ENCODE measurements around the gene CSN1S1.
"Not testable (repeated sequence)": the region's sequence is repeated elsewhere in the genome, so short reads cannot be mapped to it uniquely, and the experiment has no call there.

The CSN1S1 gene

DNA sequence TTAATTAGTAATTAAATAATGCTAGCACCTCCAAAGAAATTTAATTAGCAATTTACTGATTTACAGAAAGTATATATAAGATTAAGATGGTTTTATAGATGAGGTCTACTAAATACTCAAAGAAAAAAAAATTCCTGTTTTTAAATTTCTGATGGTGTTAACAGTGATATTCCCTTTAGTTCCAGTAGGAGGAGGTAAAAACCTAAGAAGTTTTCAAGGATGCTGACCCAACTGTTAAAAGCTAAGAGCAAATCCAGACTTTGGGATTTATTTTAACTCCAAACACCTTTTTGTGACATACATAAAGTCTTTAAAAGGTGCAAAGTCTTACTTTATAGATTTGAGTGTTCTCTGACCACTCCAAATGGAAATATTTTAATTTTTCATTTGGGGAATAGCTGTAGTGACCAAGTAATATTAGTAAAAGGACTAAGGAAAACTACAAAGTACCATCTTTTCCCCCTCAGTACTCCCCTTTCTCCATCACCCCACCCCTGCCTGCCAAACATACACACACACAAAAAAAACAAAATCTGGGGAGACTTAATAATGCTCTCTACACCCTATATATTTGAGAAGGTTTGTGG, 34.2 kb upstream of the CSN1S1 start:
- H3K4me1 Mint-ChIP-seq: no peaks in the 10 kb centered on the region
- H3K9me3 Mint-ChIP-seq: no peaks in the 10 kb centered on the region
- no peaks in the 10 kb centered on the region for H3K27me3 Mint-ChIP-seq (ENCODE audit: low read depth)
- no peaks in the 10 kb centered on the region for H3K36me3 Mint-ChIP-seq (ENCODE audit: low read depth)
- no peak overlapping the region for H3K4me3 Mint-ChIP-seq
- H3K27ac Mint-ChIP-seq: peak overlapping the region; percentile 29 to 82 (median 53)
- TF ChIP-seq, protein P1, sequence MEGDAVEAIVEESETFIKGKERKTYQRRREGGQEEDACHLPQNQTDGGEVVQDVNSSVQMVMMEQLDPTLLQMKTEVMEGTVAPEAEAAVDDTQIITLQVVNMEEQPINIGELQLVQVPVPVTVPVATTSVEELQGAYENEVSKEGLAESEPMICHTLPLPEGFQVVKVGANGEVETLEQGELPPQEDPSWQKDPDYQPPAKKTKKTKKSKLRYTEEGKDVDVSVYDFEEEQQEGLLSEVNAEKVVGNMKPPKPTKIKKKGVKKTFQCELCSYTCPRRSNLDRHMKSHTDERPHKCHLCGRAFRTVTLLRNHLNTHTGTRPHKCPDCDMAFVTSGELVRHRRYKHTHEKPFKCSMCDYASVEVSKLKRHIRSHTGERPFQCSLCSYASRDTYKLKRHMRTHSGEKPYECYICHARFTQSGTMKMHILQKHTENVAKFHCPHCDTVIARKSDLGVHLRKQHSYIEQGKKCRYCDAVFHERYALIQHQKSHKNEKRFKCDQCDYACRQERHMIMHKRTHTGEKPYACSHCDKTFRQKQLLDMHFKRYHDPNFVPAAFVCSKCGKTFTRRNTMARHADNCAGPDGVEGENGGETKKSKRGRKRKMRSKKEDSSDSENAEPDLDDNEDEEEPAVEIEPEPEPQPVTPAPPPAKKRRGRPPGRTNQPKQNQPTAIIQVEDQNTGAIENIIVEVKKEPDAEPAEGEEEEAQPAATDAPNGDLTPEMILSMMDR (IDR thresholded peaks at IDR 0.05; ENCODE audit: unreplicated experiment in 3 of 3): peak; percentile 54 to 66 (median 61)

DNA sequence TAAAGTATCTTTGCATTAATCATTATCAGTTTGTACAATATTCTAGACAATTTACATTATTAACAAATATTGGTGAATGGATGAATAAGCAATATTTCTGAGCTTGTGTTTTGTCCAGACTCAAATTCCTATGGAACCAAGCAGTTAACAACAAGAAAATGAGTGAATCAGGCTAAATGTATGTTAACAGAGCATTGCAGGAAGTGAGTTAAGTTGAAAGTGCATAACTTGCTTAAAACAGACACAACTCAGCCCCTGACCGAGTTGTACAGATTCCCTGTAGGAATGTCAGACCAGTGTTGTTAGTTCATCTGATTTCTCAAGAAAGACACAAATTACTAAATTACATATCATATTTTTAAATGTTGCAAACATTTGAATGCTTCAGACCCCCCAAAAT, 23.7 kb upstream of the CSN1S1 start:
- Mint-ChIP-seq H3K36me3 (ENCODE audit: low read depth) (no peaks in the 10 kb centered on the region), H3K27ac (no peak overlapping the region)

DNA sequence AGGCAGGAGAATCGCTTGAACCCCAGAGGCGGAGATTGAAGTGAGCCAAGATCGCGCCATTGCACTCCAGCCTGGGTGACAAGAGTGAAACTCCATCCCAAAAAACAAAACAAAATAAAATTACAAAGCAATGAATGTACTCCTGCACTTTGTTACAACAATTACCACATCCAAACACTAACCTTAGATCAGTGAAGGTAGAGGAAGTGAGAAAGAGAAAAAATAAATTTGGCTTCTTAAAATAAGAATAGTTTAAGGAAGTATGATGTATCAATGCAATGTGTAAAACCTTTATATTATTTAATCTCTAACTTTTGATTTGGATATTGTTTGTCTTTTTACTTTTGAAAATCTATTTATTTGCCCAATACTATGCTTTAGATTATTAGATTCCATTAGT, 21.7 kb upstream of the CSN1S1 start:
- H3K27me3 Mint-ChIP-seq (ENCODE audit: low read depth): no peaks in the 10 kb centered on the region
- no peak overlapping the region for H3K4me3 Mint-ChIP-seq
- H3K9me3 Mint-ChIP-seq: peaks cover 3% of the 10 kb centered on the region
- TF ChIP-seq, protein P1 (IDR thresholded peaks at IDR 0.05; ENCODE audit: unreplicated experiment in 3 of 3): no peak
- H3K4me1 Mint-ChIP-seq: no peaks in the 10 kb centered on the region
- no peak overlapping the region for H3K27ac Mint-ChIP-seq
- H3K36me3 Mint-ChIP-seq (ENCODE audit: low read depth): no peaks in the 10 kb centered on the region

More for the DNA sequence above, 23.7 kb upstream of the CSN1S1 start:
- Mint-ChIP-seq H3K27me3 (ENCODE audit: low read depth) (no peaks in the 10 kb centered on the region), H3K9me3 (peaks cover 10% of the 10 kb centered on the region), H3K4me1 (no peaks in the 10 kb centered on the region), H3K4me3 (no peak overlapping the region)
- TF ChIP-seq, protein P1 (IDR thresholded peaks at IDR 0.05; ENCODE audit: unreplicated experiment in 3 of 3): no peak

DNA sequence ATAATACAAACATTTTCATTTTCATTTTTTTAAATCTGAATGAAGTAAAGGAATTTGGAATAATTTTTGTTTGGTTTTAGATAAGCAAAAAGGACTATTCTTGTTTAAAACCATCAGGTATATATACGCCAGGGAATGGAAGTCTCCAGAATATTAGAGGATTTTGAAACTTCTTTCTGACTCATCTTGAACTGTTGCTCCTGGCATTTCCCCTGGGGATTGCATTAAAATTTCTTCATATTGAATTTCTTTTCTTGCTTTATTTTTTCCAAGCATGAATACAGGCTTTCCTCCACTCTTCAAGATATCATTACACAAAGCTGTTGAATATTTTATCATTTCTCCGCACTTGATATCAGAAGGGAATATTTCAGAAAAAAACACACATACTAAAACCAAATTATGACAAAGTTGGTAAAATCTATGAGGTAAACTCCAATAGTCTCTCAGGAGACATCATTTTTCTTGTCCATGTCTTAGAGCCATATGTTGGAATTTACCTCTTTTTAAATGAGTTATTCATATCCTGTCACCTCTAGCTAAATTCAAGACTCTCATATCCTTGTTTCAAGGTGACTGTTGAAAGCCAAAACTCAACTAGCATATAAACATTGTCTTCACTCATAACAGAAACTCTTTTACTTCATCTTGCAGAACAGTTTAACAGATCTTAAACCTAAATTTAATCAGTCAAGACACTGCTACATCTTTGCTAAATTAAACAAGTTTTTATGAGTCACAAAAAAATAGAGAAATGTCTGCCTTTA, 20.7 kb upstream of the CSN1S1 start:
- H3K4me3 Mint-ChIP-seq: no peak overlapping the region
- no peaks in the 10 kb centered on the region for H3K9me3 Mint-ChIP-seq
- H3K27me3 Mint-ChIP-seq (ENCODE audit: low read depth): no peaks in the 10 kb centered on the region
- H3K27ac Mint-ChIP-seq: no peak overlapping the region
- H3K36me3 Mint-ChIP-seq (ENCODE audit: low read depth): no peaks in the 10 kb centered on the region
- H3K4me1 Mint-ChIP-seq: peaks cover 5% of the 10 kb centered on the region
- TF ChIP-seq, protein P1 (IDR thresholded peaks at IDR 0.05; ENCODE audit: unreplicated experiment in 3 of 3): no peak

DNA sequence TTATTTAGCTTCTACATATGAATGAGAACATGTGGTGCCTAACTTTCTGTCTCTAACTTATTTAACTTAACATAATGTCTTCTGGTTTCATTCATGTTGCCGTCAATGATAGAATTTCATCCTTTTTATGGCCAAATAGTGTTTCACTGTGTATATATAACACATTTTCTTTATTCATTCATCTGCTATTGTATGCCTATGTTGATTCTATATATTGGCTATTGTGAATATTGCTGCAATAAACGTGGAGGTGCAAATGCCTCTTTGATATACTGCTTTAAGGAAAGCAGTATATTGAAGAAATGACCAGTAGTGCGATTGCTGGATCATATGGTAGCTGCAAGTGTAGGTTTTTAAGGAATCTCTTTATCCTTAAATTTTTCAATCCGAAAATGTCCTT, 10.0 kb upstream of the CSN1S1 start:
- Mint-ChIP-seq H3K4me3 (no peak overlapping the region), H3K9me3 (no peaks in the 10 kb centered on the region), H3K27ac (no peak overlapping the region), H3K36me3 (ENCODE audit: low read depth) (no peaks in the 10 kb centered on the region), H3K4me1 (no peaks in the 10 kb centered on the region), H3K27me3 (ENCODE audit: low read depth) (no peaks in the 10 kb centered on the region)
- TF ChIP-seq, protein P1 (IDR thresholded peaks at IDR 0.05; ENCODE audit: unreplicated experiment in 3 of 3): no peak

DNA sequence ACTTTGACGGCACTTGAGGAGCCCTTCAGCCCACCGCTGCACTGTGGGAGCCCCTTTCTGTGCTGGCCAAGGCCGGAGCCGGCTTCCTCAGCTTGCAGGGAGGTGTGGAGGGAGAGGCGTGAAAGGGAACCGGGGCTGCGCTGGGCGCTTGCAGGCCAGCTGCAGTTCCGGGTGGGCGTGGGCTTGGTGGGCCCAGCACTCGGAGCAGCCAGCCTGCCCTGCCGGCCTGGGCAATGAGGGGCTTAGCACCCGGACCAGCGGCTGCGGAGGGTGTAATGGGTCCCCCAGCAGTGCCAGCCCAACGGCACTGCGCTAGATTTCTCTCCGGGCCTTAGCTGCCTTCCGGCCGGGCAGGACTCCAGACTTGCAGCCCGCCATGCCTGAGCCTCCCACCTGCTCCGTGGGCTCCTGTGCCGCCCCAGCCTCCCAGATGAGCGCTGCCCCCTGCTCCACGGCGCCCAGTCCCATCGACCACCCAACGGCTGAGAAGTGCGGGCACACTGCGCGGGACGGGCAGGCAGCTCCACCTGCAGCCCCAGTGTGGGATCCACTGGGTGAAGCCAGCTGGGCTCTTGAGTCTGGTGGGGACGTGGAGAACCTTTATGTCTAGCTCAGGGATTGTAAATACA, 7.0 kb upstream of the CSN1S1 start:
- not testable (repeated sequence) for H3K36me3 Mint-ChIP-seq (ENCODE audit: low read depth); H3K9me3 Mint-ChIP-seq; H3K27me3 Mint-ChIP-seq (ENCODE audit: low read depth); H3K27ac Mint-ChIP-seq; H3K4me1 Mint-ChIP-seq; H3K4me3 Mint-ChIP-seq

Measured in nephron (organoid).